Stimulated activated naive CD4-positive, alpha-beta T cell treated with Interleukin-2 at 50 U/mL for 16 hours (primary cell): ENCODE results near the gene SSBP4.

Experiments
- DNase-seq: peaks from one replicate; lab custom pipeline; 2025; lab: John Stamatoyannopoulos, UW

SSBP4 gene

DNA sequence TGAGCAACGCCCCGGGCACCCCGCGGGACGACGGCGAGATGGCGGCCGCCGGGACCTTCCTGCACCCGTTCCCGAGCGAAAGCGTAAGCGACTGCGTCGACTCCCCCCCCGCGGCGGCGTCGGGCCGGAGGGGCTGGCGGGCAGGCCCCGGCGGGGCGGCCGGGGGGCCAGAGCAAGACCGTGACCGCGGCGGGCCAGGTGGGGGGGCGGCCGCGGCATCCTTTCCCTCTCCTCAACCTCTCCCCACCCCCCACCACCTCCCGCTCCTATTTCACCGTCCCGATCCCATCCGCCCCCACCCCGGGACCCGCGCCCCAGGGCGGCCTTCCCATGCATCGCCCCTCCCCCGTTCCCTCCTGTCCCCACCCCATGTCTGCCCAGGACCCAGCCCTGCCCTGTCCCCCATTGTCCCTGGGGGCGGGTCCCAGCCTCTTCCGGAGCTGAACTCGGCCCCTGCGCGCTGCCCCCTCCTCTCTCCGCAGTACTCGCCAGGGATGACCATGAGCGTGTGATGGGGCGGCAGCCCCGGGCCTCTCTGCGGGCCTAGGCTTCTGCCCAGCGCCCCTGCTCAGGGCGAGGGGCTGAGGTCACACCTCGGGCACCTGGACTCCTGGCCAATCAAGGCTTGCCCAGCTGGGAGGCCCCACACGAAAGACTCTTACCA, 14.7 kb downstream of the SSBP4 start:
- no peak for DNase-seq

DNA sequence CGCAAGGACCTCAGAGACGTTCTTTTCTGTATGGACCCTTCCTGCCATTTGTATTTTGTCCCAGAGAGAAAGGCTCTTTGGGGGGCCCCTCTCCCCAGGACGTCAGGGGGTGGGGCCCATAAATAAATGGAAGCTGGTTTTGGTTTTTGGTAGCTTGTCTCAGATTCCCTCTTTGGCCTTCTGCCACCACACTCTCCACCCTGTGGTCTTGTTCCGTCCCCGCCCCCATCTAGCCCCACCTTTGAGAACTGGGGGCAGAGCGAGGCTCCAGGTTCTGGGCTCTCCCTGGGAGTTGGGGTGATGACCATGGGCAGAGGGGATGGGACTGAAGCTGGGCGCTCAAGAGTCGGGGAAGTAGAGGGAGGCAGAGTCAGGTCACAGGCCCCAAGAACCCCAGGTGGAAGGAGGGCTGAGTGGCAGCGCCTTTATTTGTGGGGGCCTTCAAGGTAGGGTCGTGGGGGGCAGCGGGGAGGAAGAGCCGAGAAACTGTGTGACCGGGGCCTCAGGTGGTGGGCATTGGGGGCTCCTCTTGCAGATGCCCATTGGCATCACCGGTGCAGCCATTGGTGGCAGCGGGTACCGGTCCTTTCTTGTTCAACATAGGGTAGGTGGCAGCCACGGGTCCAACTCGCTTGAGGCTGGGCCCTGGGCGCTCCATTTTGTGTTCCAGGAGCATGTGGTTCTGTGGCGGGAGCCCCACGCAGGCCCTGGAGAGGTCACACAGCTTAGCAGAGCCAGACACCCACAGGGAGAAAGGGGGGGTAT, 15.4 kb downstream of the SSBP4 start:
- no peak for DNase-seq

DNA sequence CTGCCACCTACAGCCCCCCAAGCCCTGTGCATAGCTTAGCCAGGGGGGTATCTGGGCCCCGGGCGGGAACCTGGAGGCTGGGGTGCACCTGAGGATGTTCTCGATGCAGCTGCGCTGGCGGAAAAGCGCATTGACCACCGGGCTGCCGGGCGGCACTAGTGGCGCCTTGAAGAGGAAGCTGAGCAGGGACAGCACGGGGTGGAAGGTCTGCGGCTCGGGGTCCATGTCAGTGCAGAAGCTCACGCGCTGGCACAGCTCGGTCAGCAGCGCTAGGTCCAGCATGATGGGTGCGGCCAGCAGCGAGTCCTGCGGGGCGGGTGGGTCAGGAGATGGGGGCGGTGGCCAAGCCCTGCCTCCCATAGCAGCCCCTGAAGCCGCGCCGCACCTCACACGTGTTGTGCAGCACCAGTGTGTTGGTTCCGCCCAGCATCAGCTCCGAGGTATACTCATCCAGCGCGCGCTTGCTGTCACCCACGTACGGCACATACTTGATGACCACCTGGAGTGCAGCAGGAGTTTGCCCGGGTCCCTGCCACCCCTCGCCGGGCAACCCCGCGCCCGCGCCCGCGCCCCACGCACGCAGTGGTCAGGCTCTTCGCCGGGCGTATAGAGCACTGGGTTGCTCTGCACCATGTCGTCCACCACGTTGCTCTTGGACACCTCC, 16.1 kb downstream of the SSBP4 start:
- no peak for DNase-seq

DNA sequence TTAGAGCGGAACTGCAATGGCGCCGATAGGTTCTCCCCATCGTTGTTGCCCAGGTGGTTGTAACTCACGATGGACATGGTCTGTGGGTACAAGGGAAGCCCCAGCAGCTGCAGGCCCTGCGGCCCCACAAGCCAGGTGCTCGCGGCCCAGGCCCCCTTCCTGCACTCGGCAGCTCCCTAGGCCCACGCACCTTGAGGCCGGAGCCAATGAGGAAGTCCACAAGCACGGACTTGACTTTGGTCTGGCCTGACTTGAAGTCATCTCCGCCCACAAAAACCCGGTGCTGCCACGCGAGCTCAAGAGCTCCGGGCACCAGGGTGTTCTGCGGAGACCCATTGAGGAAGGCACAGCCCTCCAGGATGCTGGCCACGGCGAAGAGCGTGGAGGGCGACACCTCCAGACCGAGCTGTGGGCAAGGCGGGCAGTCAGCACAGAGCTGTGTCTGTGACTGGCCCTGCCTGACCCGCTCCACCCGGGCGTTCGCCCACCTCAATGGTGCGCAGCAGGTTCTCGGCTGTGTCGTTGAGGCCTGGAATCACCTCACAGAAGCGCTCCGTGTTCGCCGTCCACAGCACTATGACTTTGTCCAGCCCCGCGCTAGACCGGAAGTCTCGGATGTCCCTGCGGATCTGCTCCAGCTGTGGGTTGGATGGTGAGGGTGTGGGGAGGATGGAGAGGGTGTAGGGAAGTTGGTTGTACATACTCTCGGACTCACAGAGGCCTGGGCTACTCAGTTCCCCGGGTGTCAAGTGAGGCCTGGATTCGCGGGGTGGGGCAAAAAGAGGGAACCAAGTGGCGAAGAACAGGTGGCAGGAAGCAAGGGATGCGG, 16.9 kb downstream of the SSBP4 start:
- DNase-seq, result no peak

DNA sequence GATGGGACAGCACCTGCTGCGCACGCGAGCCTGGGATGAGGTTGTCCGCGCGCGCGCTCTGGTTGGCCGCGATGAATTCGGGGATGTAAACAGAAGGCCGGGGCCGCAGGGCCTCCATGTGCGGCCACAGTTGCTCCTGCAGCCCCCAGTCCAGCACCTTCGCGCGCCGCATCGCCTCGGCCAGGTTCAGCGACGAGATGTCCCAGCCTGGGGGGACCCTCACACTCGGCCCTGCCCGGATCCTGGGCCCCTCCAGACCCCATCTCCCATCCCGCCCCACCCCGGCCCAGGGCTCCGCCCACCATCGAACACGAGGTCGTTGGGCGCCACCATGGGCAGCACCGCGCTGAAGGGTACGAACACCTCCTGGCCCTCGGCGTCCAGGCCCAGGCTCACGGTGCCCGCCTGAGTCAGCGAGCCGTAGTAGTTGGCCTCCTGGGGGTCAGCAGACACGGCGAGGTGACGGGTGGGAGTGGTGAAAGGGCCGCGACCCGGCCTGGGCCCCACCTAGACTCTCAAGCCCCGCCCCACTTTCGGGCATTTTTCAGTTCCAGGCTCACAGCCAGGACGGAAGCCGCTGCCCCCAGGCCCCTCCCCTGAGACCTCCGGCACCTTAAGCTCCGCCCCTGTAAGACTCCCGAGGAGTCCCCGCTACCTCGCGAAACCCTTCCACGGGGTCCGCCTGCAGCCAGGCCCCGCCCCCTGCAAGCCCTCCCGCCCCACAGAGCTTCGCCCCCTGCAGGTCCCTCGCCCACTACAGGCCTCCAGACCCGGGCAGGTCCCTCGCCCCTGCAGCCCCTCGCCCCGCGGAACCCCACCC, 17.7 kb downstream of the SSBP4 start:
- peak; percentile 66 for DNase-seq

DNA sequence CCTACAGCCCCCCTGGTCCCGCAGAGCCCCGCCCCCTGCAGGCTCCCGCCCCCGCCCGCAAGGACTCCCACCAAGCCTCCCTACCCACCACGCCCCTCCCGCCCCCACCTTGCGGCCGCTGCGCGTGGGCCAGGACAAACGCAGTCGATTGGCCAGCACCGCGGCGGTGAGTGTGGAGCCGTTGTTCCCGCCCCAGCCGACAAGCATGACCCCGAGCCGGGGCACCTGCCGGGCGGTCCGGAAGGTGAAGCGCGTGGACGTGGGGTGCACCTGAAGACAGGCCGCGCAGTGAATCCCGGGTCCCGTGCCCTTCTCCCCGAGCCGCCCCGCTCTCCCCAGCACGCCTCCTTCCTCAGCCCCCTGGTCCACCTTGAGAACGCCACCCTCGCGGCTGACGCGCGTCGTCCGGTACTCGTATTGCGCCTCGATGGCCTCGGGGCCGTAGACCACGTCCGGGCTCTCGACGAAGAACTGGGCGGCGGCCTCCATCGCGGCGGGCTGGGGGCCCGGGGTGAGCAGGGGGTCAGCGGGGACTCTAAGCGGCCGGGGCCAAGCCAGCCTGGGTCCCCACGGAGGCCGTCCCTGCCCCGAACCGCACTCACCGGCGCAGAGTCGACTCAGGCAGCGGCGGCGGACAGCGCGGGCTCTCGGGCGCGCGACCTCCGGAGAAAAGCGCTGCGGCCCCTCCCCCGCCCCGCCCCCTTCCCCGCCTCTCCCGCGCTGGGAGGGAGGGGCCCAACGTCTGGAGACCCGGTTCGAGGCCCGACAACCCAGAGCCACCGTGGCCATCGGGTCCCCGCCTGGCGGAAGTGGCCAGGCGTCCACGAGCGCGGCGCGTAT, 18.5 kb downstream of the SSBP4 start, which contains the start of gene ISYNA1:
ISYNA1 (minus strand) TSS at position 643 of the 840 bp plus-strand sequence; CDS start at position 489, 154 bp downstream.
- DNase-seq, result peak; percentile 49

DNA sequence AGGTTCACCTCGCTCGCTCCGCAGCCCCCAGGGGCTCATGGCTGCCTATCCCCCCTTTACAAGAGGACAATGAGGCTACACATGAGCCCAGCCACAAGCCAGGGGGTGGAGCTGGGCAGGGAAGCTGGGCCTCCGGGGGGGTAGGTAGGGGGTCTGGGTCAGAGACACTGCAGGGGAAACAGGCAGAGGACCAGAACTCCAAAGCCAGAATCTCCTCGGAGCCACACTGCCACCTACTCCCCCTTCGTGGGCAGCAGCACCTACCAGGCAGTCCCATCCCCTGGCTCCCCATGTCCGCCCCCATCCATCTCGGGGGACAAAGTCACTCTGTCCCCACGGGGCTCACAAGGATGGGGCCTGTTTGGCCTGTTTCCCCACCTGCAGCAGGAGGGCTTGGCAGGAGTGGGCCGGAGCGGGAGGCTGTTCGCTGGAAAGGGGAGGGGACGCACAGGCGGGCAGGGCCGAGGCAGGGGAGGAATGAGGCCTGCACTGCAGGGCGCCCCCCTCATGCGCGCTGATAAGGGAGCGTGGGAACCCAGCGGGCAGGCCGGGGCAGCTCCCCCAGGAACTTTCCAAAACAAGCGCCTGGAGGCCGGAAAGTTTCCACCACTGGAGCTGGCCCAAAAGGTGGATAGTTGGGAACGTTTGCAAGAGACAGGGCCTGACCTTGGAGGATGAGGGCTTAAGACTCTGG, 19.3 kb downstream of the SSBP4 start:
- DNase-seq, result no peak

DNA sequence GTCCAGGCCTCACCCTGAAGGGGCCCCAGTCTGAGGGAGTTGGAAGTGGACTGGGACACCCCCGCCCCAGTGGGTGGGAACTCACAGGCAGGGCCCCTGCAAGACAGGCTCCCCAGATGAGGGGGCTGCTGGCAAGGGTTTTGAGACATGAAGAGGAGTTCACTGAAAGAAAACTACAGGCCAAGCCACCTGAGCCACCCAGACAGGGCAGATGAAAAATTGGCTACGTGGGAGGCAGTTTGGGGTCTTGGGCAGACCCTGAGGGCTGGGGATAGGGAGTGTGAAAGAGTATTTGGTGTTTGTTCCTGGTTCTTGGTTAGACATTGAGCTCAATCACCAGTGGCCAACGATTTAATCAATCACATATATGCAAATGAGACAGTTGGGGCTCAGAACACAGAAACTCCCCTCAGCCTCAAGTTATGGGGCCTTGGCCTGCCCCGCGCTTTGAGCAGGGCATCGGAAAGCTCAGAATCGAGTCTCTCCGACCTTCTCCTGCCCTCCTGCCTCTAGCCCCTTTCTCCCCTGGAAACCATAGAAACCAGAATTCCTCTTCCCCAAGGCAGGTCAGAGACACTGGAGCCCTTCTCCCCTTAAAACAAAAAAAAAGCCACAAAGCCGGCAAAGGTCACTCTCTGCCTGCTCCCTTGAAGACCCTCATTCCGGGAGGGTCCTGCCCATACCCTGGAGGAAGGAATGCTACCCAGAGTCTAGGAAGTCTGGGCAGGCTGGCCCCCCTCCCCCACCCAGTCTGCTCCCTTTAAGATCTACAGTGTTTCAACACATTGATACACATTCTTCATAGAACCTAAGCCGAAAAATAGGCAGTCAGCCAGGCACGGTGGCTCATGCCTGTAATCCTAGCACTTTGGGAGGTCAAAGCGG, 20.1 kb downstream of the SSBP4 start:
- DNase-seq, result no peak

DNA sequence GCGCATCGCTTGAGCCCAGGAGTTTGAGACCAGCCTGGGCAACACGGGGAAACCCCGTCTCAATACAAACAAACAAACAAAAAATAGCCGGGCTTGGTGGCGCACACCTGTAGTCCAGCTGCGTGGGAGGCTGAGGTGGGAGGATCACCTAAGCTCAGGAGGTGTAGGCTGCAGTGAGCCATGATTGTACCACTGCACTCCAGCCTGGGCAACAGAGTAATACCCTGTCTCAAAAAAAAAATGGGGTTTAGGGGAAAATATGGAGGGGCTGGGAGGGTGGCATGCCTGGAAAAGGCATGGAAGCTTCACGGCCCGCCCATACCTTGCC, 20.7 kb downstream of the SSBP4 start:
- no peak for DNase-seq

DNA sequence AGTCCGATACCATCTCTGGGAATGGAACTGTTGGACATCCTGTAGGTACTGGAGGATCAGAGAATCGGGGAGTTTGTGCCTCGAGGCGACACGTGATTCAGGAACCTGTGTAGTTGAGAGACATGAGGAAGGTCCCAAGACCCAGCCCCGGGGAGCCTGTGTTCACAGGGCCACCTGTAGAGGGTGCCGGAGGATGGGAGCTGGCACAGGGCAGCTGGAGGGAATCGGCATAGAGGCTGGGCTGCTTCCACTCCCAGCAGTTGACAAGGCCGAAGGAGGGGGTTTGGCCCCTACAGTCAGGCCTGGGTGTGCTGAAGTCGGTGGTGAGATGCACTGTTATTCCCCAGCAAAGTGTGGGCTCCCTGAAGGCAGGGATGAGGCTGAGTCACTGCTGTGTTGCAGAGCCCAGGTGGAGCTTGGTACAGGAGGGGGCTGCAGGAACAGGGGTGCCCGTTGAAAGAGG, 21.2 kb downstream of the SSBP4 start:
- no peak for DNase-seq

DNA sequence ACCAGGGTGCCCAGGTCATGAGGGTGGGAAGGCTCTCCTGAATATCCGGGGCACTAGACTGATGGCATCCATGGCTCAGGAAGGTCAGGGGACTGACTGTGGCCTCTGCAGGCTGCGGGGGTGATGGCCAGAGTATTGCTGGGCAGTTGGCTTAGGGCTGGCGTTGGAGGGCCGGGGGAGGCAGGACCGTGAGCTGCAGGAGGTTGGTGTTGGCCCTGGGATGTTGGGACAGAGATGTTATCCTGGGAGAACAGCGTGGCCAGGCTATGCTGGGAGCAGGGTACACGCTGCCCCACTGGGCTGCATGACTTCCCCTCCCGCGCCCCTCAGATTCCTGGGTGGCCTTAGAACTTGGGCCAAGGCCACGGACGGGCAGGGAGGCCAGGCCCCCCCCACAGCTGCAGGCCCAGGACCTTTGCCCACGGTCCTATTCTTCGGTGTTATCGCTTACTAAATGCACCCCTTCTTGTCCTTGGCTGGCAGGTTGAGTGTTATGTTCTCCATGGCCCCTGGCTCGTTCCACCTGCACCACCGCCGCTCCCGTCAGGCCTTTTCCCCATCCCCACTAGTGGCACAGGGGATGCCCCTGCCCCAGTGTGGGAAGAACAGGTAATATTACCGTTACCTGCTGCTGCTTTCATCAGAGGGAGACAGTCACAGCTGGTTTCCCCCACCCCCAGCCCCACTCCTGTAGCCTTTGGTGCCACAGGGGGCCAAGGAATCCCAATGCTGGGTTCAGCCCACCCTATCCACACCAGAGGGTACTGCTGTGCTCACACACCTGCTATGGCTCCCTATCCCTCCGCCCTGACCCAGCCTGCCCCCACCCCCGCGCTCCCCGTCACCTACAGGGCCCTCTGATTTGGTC, 22.0 kb downstream of the SSBP4 start:
- no peak for DNase-seq

DNA sequence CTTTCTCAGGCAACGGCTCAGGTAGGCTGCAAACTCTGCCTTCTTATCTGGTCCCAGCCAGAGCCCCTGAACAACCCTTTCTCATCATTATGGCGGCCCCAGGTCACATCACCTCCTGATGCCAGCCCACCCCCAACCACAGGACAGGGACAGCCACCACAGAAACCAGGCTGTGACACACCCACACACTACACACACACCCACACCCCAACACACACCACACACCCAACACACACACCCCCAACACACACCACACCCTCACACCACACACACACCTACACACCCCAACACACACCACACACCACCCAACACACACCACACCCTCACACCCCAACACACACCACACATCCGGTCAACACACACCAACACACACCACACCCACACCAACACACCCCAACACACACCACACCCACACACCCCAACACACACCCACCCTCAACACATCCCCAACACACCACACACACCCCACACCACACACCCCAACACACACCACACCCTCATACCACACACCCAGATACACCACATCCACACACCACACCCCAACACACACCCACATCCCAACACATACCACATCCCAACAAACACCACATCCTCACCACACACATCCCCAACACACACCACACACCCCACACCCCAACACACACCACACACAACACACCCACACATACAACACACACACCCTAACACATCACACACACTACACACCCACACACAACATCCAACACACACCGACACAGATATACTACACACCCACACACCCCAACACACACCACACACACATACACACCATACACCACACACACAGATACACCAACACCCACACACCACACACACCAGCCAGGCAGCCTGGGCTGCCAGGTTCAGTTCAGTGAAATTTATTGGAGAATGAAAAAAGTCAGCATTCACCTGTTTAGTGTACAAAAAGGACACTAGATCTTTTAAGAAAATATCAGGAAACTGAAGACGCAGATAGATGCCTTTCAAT, 22.9 kb downstream of the SSBP4 start:
- DNase-seq, result no peak

DNA sequence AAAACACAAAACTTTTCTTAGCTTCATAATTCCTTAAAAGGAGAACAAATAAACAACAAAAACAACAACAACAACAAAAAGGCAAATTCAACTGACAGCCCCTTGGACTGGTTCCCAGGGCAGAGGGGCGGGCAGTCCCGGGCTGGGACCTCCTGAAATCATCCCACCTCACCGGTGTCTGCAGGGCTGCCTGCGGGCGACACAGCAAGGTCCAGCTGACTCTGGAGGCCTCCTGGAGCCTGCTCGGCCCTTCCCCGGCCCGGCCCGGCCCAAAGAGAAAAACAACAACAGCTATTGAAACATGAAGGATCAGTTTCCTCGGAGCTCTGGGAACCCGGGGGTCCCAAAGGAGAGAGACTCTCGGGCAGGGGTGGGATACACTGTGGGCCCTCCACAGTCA, 23.7 kb downstream of the SSBP4 start:
- no peak for DNase-seq

DNA sequence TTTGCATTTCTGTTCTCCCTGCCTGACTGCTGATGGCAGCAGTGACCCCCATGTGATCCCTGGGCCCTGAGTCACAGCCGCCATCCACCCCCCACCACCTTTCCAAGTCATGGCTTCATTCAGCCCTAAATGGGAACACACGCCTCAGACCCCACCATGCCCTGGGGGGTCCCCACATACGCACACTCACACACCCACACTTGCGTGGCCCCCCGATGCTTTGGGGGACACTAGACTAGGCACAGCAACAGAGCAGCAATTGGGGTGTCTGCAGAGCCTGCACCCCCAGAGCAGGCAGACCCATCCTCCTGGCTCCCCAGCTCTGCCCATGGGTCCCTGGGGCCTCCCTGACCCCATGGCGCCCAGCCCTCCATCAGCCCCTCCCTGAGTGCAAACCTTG, 24.2 kb downstream of the SSBP4 start:
- no peak for DNase-seq

DNA sequence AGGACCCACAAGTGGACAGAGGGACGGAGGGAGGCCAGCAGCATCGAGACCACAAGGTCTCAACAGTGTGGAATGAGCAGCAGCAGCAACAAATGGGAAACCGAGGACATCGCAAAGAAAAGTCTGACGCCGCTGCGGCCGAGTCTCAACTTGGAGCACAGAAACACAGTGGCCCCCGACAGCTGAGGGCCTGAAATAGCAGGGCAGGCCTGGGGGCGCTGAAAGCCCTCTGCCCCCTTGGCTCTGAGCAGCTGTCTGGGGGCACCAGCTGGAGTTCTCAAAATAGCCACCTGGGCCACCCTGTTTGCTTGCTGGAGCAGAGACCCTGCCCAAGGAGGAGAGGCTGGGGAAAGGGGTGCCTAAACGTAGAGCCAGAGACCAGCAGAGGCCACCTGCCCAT, 24.6 kb downstream of the SSBP4 start:
- no peak for DNase-seq

DNA sequence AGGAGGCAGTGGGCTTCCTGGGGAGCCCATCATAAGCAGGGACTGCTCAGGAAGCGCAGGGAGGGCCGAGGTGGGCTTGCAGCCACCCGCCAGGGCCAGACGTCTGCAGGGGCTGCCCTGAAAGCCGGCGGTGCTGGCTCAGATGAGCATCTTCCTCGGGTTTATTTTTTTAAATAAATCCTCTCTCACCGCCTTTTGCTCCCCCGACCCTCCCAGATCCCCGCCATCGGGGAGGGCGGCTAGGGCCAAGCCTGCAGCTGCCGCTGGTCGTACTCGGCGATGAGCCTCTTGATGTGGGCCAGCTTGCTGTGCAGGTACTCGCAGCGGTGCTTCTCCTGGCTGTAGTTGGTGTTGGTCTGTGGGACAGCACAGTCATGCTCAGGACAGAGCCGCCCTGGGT, 25.3 kb downstream of the SSBP4 start:
- no peak for DNase-seq
